HCT116 (cell line): Measurements from ENCODE around the gene CSH2. TPM values are rescaled to one million over a fixed set of nuclear protein-coding genes. Genes with fewer than 3 reads are reported as not detected.
"Not testable (repeated sequence)": the region's sequence is repeated elsewhere in the genome, so short reads cannot be mapped to it uniquely, and the experiment has no call there.

Source experiments
- ATAC-seq: fragments of 200-7000 bp; cut with Tn5 transposase; 2 replicates; pipeline ENCODE4 v1.9.1; 2020; ENCODE audit warnings: mild to moderate bottlenecking, moderate library complexity
- BruUV-seq: library from RNA; stranded (reverse); fragments of 400-500 nt; replicated peaks from 2 replicates; lab custom pipeline; 2021; lab: Mats Ljungman, UMichigan
- CTCF ChIA-PET: fragments of 300-600 bp; sonication (Branson Sonifier 250); formaldehyde crosslinking; loops from one replicate; lab custom pipeline; 2021; ENCODE audit warnings: antibody characterized with exemption; lab: Charles Lee
- POLR2A ChIA-PET: fragments of 300-600, 350-600 bp; sonication (Branson Sonifier 250); formaldehyde crosslinking; loops from one replicate; lab custom pipeline; 2021; ENCODE audit warnings: antibody characterized with exemption; lab: Charles Lee
- RAD21 ChIA-PET, 2 experiments: fragments of 300-600 bp; sonication (Branson Sonifier 250); formaldehyde crosslinking; loops; one replicate each; lab custom pipeline; 2023; ENCODE audit warnings: low total read pairs in 2 of 2; ENCODE audit not compliant: uncharacterized antibody in 2 of 2, unreplicated experiment in 2 of 2, low non-redundant PET in 1 of 2; lab: Charles Lee
- DNase-seq: peaks from one replicate; pipeline ENCODE4 v3.0.0-alpha.2; 2010; ENCODE audit warnings: low read depth, low spot score
- H2AFZ ChIP-seq: fragments of 200-600 bp; shearing (Covaris generic), sonication (generic); 2 replicates; pipeline ENCODE4 v1.6.1; 2017; ENCODE audit warnings: low read depth, mixed run types, mixed read lengths, antibody characterized with exemption, low read length; ENCODE audit not compliant: poor library complexity, severe bottlenecking
- H3K27ac ChIP-seq: 2 replicates; pipeline ENCODE4 v1.5.1; 2012; ENCODE audit warnings: low read depth, low read length
- H3K27me3 ChIP-seq: fragments of 200-600 bp; sonication (generic); 2 replicates; pipeline ENCODE4 v1.6.1; 2016; ENCODE audit warnings: mixed run types, low read length, mixed read lengths; ENCODE audit not compliant: insufficient read depth
- H3K36me3 ChIP-seq, 2 experiments: fragments of 200-500 bp in 1 of 2; fragments of 200-600 bp in 1 of 2; sonication (Bioruptor generic) in 1 of 2; sonication (generic) in 1 of 2; 2 replicates each; pipeline versions ENCODE4 v1.5.1 to v1.6.1; 2014 to 2016; ENCODE audit warnings: low read length in 2 of 2, inconsistent platforms in 1 of 2, mixed read lengths in 1 of 2, mixed run types in 1 of 2; ENCODE audit not compliant: insufficient read depth in 2 of 2, control insufficient read depth in 1 of 2
- H3K4me1 ChIP-seq, 2 experiments: fragments of 200-600 bp in 1 of 2; sonication (generic) in 1 of 2; 2 replicates each; pipeline versions ENCODE4 v1.5.1 to v1.6.1; 2012 to 2017; ENCODE audit warnings: low read length in 2 of 2, inconsistent platforms in 1 of 2, mild to moderate bottlenecking in 1 of 2, mixed read lengths in 1 of 2, mixed run types in 1 of 2, moderate library complexity in 1 of 2; ENCODE audit not compliant: insufficient read depth in 2 of 2, control insufficient read depth in 1 of 2
- H3K4me2 ChIP-seq: fragments of 200-600 bp; sonication (generic); 2 replicates; pipeline ENCODE4 v1.6.1; 2017; ENCODE audit warnings: mixed run types, low read length, mixed read lengths
- H3K4me3 ChIP-seq, 2 experiments: fragments of 200-600 bp in 1 of 2; sonication (generic) in 1 of 2; replicated peaks in 1 of 2; 2 replicates each; pipeline ENCODE4 v1.5.1; 2011 to 2016; ENCODE audit warnings: low read length in 2 of 2, control low read depth in 1 of 2, low read depth in 1 of 2, mild to moderate bottlenecking in 1 of 2, mixed read lengths in 1 of 2, mixed run types in 1 of 2
- H3K79me2 ChIP-seq: fragments of 200-600 bp; sonication (generic); 2 replicates; pipeline ENCODE4 v1.6.1; 2017; ENCODE audit warnings: mild to moderate bottlenecking, mixed run types, low read length, moderate library complexity, mixed read lengths; ENCODE audit not compliant: insufficient read depth
- H3K9ac ChIP-seq: fragments of 200-600 bp; sonication (generic); 2 replicates; pipeline ENCODE4 v1.6.1; 2016; ENCODE audit warnings: low read length, mixed read lengths
- H3K9me2 ChIP-seq: fragments of 200-600 bp; sonication (generic), shearing (Covaris generic); 2 replicates; pipeline ENCODE4 v1.6.1; 2017; ENCODE audit warnings: mixed run types, mild to moderate bottlenecking, moderate library complexity; ENCODE audit not compliant: insufficient read depth
- H3K9me3 ChIP-seq, 2 experiments: fragments of 200-500 bp in 1 of 2; fragments of 200-600 bp in 1 of 2; sonication (Bioruptor generic) in 1 of 2; sonication (generic) in 1 of 2; 2 replicates each; pipeline ENCODE4 v1.6.1; 2014 to 2017; ENCODE audit warnings: low read length in 2 of 2, mixed read lengths in 2 of 2, inconsistent platforms in 1 of 2, low read depth in 1 of 2, mild to moderate bottlenecking in 1 of 2, mixed run types in 1 of 2, moderate library complexity in 1 of 2; ENCODE audit not compliant: control insufficient read depth in 1 of 2, insufficient read depth in 1 of 2
- H4K20me1 ChIP-seq: fragments of 200-600 bp; sonication (generic), shearing (Covaris generic); 2 replicates; pipeline ENCODE4 v1.6.1; 2017; ENCODE audit warnings: mixed run types, mild to moderate bottlenecking, moderate library complexity; ENCODE audit not compliant: insufficient read depth
- CBX3 ChIP-seq: IDR thresholded peaks from 2 replicates; pipeline ENCODE4 v1.6.1; 2012; ENCODE audit warnings: low read depth
- CEBPB ChIP-seq: IDR thresholded peaks from 2 replicates; pipeline ENCODE4 v1.6.1; 2012; ENCODE audit warnings: low read depth
- RAD21 ChIP-seq: IDR thresholded peaks from 2 replicates; pipeline ENCODE4 v1.6.1; 2012; ENCODE audit warnings: low read depth, mild to moderate bottlenecking
- SP1 ChIP-seq: IDR thresholded peaks from 2 replicates; pipeline ENCODE4 v1.6.1; 2012; ENCODE audit warnings: low read depth
- TCF7L2 ChIP-seq: IDR thresholded peaks from 2 replicates; pipeline ENCODE4 v1.7.0; 2011; ENCODE audit warnings: borderline replicate concordance, inconsistent platforms; ENCODE audit not compliant: insufficient read depth, insufficient read length; ENCODE audit errors: extremely low read depth
- YY1 ChIP-seq: IDR thresholded peaks from 2 replicates; pipeline ENCODE4 v1.6.1; 2011; ENCODE audit warnings: low read length, low read depth, moderate library complexity, mild to moderate bottlenecking; ENCODE audit not compliant: insufficient replicate concordance; ENCODE audit errors: extremely low read depth
- ZFX ChIP-seq: fragments of 450-650 bp; IDR thresholded peaks from 2 replicates; pipeline ENCODE4 v1.6.1; 2017
- intact Hi-C: fragments of 100-400 bp; cut with micrococcal nuclease; formaldehyde crosslinking; loops from 2 replicates; pipeline ENCODE4 v1.10.0; 2022
- total RNA-seq: library from RNA; stranded (reverse); gene quantifications from one replicate; pipeline ENCODE4 v1.2.1, GENCODE V29; 2021; ENCODE audit not compliant: unreplicated experiment
- TF ChIP-seq, protein P1 (sequence below), 3 experiments: fragments of 200-600 bp in 1 of 3; sonication (generic) in 1 of 3; IDR thresholded peaks in 2 of 3; conservative IDR thresholded peaks in 1 of 3; 2 replicates each; pipeline ENCODE4 v1.5.1; 2012 to 2017; ENCODE audit warnings: low read depth in 2 of 3, low read length in 2 of 3, antibody characterized with exemption in 1 of 3, borderline replicate concordance in 1 of 3, control low read depth in 1 of 3, mild to moderate bottlenecking in 1 of 3, mixed read lengths in 1 of 3, mixed run types in 1 of 3, moderate library complexity in 1 of 3; ENCODE audit not compliant: insufficient read depth in 1 of 3
- TF ChIP-seq, protein P2 (sequence below): IDR thresholded peaks from 2 replicates; pipeline ENCODE4 v1.6.1; 2012; ENCODE audit warnings: low read depth

CSH2 gene
- total RNA-seq, 1 experiment from 2014 or later = not detected

DNA sequence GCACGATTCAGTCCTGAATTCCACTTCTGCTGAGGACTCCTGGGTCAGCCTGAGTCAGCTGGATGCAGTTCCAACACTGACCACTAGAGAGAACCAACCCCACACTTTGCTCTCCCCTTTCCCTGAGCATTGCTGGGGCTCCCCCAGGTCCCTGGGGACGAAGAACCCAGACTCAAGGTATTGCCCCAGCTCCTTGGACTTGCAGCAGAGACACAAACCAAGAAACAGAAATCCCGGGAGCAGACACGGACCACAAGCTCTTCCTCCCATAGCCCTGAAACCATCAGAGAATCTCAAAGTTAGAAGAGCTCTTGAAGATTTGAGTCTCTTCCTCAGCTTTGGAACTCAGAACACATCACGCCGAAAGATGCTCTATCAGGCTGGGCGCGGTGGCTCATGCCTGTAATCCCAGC, 45.8 kb upstream of the CSH2 start:
- no peak overlapping the region for H3K4me3 ChIP-seq
- BruUV-seq = no TSS peak
- no peak overlapping the region for H3K4me2 ChIP-seq
- peak; percentile 59 for DNase-seq
- H3K36me3 ChIP-seq = no peaks in the 10 kb centered on the region
- no peak overlapping the region for H2AFZ ChIP-seq
- H3K9me3 ChIP-seq = no peaks in the 10 kb centered on the region
- H3K27ac ChIP-seq = no peak overlapping the region
- intact Hi-C loops = loop anchor here (1.0 to 2.0 kb wide), 6 partner anchors 27 to 214 kb away; no protein-coding TSS in a partner anchor
- POLR2A ChIA-PET = interaction anchor here (0.7 to 2.3 kb wide), 5 partner anchors 13 to 226 kb away, joined by 3 to 13 read pairs (median 3); partner anchors contain the start of gene CD79B
- H3K79me2 ChIP-seq = no peaks in the 10 kb centered on the region
- H4K20me1 ChIP-seq = no peaks in the 10 kb centered on the region
- RAD21 ChIA-PET = interaction anchor here (0.6 to 2.4 kb wide), 14 partner anchors 27 to 1052 kb away, joined by 3 to 20 read pairs (median 6); no protein-coding TSS in a partner anchor
- no peaks in the 10 kb centered on the region for H3K9me2 ChIP-seq
- no peaks in the 10 kb centered on the region for H3K4me1 ChIP-seq
- no peaks in the 10 kb centered on the region for H3K27me3 ChIP-seq
- no peak overlapping the region for H3K9ac ChIP-seq
- peak; percentile 98 for ATAC-seq
- CTCF ChIA-PET = interaction anchor here (0.8 to 3.9 kb wide), 26 partner anchors 8 to 500 kb away, joined by 3 to 90 read pairs (median 4); partner anchors contain the start of genes CD79B, CSHL1 and ICAM2
- TF ChIP-seq ZFX (no peak), YY1 (peak; percentile 26), CEBPB (no peak), RAD21 (peak; percentile 97), SP1 (no peak), TCF7L2 (peak; percentile 14), CBX3 (no peak)
- TF ChIP-seq, protein P1, sequence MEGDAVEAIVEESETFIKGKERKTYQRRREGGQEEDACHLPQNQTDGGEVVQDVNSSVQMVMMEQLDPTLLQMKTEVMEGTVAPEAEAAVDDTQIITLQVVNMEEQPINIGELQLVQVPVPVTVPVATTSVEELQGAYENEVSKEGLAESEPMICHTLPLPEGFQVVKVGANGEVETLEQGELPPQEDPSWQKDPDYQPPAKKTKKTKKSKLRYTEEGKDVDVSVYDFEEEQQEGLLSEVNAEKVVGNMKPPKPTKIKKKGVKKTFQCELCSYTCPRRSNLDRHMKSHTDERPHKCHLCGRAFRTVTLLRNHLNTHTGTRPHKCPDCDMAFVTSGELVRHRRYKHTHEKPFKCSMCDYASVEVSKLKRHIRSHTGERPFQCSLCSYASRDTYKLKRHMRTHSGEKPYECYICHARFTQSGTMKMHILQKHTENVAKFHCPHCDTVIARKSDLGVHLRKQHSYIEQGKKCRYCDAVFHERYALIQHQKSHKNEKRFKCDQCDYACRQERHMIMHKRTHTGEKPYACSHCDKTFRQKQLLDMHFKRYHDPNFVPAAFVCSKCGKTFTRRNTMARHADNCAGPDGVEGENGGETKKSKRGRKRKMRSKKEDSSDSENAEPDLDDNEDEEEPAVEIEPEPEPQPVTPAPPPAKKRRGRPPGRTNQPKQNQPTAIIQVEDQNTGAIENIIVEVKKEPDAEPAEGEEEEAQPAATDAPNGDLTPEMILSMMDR (IDR thresholded peaks at IDR 0.05 in 2 of 3, conservative IDR thresholded peaks at IDR 0.05 in 1 of 3; ENCODE audit: borderline replicate concordance in 1 of 3, insufficient read depth in 1 of 3, low read depth in 2 of 3, low read length in 2 of 3) = peak; percentile 96 to 98 (median 98)
- TF ChIP-seq, protein P2, sequence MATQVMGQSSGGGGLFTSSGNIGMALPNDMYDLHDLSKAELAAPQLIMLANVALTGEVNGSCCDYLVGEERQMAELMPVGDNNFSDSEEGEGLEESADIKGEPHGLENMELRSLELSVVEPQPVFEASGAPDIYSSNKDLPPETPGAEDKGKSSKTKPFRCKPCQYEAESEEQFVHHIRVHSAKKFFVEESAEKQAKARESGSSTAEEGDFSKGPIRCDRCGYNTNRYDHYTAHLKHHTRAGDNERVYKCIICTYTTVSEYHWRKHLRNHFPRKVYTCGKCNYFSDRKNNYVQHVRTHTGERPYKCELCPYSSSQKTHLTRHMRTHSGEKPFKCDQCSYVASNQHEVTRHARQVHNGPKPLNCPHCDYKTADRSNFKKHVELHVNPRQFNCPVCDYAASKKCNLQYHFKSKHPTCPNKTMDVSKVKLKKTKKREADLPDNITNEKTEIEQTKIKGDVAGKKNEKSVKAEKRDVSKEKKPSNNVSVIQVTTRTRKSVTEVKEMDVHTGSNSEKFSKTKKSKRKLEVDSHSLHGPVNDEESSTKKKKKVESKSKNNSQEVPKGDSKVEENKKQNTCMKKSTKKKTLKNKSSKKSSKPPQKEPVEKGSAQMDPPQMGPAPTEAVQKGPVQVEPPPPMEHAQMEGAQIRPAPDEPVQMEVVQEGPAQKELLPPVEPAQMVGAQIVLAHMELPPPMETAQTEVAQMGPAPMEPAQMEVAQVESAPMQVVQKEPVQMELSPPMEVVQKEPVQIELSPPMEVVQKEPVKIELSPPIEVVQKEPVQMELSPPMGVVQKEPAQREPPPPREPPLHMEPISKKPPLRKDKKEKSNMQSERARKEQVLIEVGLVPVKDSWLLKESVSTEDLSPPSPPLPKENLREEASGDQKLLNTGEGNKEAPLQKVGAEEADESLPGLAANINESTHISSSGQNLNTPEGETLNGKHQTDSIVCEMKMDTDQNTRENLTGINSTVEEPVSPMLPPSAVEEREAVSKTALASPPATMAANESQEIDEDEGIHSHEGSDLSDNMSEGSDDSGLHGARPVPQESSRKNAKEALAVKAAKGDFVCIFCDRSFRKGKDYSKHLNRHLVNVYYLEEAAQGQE = no peak

DNA sequence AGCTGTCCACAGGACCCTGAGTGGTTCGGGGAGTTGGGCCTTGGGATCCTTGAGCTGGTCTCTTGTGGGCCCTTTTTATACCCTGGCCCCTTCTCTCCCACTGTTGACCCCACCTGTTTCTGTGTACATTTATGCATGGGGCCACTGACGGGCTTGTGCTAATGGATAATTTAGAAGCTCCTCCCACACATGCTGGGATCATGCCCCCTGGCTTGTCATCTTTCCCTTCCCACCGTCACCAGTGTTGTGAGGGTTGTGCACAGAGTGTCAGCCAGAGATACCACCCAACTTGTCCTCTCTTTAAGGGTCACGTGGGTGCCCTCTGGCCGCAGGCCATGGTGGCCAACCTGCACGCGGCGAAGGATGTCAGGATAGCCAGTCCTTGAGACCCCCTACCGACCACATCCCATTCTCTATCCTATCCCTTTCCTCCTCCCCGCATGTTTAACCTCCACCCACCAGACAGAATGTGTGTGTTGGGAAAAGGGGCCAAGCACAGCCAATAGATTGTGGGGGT, 45.4 kb upstream of the CSH2 start, which contains the start of gene GH1:
TSS of gene GH1 (minus strand) at position 51 of the 517 bp plus-strand sequence. CDS start 63 bp downstream, outside the sequence.
- H3K27ac ChIP-seq, H3K9me2 ChIP-seq, H3K9ac ChIP-seq, H3K27me3 ChIP-seq, H4K20me1 ChIP-seq, ATAC-seq, DNase-seq, BruUV-seq, H3K4me2 ChIP-seq, H3K4me1 ChIP-seq, H3K4me3 ChIP-seq, H2AFZ ChIP-seq, H3K36me3 ChIP-seq, H3K9me3 ChIP-seq, H3K79me2 ChIP-seq: not testable (repeated sequence)
- ChIA-PET RAD21 (interaction anchor here (0.6 to 2.4 kb wide), 13 partner anchors 27 to 215 kb away, joined by 3 to 20 read pairs (median 7); no protein-coding TSS in a partner anchor), CTCF (interaction anchor here (0.7 to 3.9 kb wide), 26 partner anchors 8 to 501 kb away, joined by 3 to 90 read pairs (median 4); partner anchors contain the start of genes CSHL1 and ICAM2), POLR2A (interaction anchor here (0.9 to 2.3 kb wide), 4 partner anchors 28 to 226 kb away, joined by 3 to 13 read pairs (median 4); no protein-coding TSS in a partner anchor)
- intact Hi-C loops = loop anchor here (1.0 to 2.0 kb wide), 6 partner anchors 27 to 214 kb away; no protein-coding TSS in a partner anchor
